Cardiac fibroblast (primary cell): Measurements from ENCODE around the gene BACH2.

ENCODE experiments used
- DNase-seq, 2 donors: peaks; one replicate each; pipeline versions ENCODE4 v3.0.0 to v3.0.0-alpha.2; 2010; ENCODE audit warnings: low read depth in 2 of 2
- H3K4me3 ChIP-seq, 2 donors: replicated peaks in 1 of 2; 1 replicate in 1 of 2; 2 replicates in 1 of 2; pipeline ENCODE4 v1.5.1; 2011; ENCODE audit warnings: low read depth in 2 of 2, low read length in 2 of 2, mild to moderate bottlenecking in 2 of 2, moderate library complexity in 1 of 2
- TF ChIP-seq, protein P1 (sequence below): IDR thresholded peaks from one replicate; pipeline ENCODE4 v1.5.1; 2011; ENCODE audit warnings: low read depth, mild to moderate bottlenecking, low read length, inconsistent platforms

BACH2 gene

DNA sequence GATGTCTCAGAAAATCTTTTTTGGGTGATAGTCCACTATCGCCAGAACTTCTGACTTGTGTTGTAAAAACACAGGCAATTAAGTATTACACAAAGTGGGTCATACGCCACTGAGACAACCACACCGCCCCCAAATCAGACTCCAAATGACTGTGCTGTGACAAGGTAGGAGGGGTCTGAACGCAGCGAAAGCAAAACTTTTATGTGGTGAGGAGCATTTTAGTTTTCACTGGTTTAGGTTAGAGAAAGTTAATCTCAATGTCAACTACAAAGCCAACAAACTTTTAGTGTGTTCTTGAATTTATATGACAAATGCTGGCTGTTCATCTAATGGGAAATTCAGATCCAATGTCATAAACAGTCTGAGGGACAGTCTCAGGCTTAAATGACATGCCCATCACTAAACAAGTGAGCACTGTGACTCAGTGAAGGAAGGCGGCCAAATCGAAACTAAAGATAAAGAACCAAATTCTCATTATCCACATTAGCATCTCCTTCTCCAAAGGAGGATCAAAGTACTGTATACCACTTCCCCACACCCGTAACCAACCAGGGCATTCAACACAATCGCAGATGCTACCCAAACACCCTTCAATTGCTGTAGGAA lies 215.7 kb downstream of the BACH2 start:
- H3K4me3 ChIP-seq, result no peak overlapping the region
- DNase-seq, result no peak
- TF ChIP-seq, protein P1, sequence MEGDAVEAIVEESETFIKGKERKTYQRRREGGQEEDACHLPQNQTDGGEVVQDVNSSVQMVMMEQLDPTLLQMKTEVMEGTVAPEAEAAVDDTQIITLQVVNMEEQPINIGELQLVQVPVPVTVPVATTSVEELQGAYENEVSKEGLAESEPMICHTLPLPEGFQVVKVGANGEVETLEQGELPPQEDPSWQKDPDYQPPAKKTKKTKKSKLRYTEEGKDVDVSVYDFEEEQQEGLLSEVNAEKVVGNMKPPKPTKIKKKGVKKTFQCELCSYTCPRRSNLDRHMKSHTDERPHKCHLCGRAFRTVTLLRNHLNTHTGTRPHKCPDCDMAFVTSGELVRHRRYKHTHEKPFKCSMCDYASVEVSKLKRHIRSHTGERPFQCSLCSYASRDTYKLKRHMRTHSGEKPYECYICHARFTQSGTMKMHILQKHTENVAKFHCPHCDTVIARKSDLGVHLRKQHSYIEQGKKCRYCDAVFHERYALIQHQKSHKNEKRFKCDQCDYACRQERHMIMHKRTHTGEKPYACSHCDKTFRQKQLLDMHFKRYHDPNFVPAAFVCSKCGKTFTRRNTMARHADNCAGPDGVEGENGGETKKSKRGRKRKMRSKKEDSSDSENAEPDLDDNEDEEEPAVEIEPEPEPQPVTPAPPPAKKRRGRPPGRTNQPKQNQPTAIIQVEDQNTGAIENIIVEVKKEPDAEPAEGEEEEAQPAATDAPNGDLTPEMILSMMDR, result no peak

DNA sequence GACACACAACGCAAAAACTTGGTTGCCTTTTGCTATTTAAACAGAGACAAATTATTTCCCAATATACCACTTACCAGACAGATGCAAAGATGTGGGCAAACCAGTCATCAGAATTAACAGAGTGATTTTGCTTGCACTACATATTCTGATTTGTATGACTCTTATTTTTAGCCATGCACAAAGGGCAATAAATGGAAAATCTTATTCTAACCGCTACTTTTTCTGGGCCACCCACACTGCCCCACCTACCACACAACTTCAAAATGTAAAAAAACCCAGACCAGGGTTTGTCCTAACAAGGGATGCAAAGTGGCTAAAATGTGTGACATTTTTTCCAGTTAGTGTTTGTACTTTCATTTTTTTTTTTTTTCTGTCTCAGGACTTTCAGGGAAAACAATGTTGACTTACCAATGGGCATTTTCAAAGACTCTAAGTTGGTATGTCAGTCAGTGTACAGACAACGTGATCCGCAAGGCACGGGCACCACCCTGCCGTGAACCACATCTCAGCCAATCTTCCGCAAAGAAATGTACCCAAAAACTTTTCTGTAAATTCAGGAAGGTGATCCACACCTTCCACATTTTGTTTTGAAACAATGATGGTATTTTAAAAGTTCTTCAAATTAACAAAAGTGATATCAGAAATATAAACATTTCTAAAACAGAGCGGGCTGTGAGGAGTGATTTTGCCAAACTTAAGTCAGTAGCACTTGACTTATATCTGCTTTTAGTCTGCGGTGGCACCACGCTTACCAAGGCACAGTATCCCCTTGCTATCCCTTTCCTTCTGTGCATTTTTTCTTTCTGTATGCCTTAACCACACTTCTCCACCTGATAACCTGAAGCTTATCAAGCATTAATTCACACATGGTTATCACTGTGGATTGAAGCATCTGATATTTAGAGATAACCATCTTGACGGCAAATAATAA lies 216.8 kb downstream of the BACH2 start:
- no peak overlapping the region for H3K4me3 ChIP-seq
- no peak for DNase-seq
- TF ChIP-seq, protein P1, result no peak

DNA sequence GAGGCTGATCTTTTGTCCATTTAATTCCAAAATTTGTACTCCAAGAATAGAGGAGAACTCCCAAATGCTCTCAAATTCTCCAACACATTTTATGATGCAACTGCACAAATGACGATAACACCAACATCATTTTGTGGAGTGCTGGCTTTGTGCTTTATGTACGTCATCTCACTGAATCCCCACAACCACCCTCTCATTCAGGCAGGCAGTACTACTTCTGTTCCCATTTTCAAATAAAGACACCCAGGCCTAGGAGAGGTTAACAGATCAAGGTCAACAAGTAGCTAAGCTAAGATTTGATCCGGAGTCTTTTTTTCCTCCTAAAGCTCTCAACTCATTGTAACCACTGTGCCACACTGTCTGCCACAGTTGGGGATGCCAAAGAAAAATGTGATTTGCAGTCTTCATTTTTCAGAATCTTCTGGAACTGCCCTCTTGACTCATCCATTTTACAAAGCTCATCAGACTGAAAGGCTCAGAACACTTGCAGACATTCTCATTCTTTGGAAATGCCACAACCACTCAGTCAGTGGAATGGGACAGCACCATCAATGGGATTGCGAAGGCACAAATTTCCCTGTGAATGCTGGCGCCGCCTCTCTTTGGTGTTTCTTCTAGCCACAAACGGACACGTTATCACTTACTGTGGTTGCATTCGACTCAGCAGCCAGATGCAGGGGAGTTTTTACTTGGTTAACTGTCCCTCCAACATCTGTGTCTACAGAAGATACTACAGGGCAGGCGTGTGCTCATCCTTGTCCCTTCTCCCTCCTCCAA lies 217.9 kb downstream of the BACH2 start:
- TF ChIP-seq, protein P1, result no peak
- DNase-seq, result peak in 1 of 2 donors; percentile 9
- H3K4me3 ChIP-seq, result no peak overlapping the region

DNA sequence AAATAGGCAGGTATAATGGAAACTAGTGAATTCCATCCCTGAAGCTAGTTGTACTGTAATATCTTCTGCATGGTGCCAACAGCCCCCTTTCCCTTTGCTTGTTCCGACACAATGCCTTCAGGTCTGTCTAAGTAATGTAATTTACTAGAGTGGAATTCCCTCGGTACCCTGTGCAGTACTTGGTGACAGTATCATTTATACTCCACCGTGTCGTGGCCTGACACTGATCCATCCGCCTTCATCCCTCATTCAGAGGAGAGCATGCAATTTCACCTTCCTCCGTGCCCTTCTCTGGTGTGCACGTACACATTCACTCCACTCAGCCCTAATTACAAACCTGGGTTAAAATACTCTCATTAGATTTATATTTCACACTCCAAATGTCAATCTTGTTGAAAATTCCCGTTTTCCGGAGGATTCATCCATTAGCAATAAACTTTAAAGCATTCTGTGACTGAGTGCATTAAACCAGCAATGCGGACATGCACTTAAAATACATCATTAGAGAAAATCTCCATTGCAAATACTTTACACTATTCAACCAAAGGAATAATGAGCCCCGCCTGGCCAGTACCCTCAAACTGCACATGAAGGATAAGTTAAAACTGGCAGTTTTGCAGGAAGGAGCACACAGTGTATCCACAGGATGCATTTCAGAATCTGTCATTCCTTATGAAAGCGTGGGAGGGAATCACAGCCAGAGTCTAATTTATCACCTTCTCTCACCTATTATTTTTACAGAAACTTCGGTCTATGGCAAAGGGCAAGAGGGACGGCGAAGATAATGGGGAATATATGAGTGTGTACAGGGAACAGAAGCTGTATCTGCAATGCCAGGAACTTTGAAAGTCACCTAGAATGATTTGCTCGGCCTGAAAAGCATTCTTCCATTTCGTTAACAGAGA lies 219.9 kb downstream of the BACH2 start:
- TF ChIP-seq, protein P1, result no peak
- no peak overlapping the region for H3K4me3 ChIP-seq
- no peak for DNase-seq

DNA sequence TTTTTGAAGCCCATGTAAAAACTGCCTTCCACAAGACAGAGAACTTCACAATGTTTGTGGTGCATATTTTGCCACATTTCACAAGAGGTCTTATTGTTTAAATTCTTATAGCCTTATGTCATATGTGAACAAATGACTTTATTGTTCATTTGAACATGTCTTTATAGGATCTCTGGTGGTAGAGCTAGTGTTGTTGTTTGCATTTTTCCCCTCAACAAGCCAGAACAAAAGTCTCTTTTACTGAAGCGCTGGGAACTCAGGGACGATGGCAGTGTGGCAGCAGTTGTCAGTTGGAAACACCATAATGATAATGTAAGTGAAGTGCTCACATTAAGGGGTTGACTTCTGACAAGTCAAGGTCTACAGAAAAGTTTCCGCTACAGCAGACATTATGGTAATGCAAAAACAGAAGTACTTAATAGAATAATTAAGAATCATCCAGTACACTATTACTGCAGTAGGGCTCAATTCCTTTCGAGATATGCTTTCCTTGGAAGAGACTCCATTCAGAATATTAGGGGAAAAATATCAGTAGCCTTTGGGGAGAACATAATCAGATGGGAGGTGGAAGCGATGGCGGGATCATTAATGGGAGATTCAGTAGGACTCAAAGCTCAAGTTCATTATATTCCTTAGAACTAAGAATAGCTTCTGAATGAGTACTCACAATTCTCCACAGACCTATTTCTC lies 222.3 kb downstream of the BACH2 start:
- no peak overlapping the region for H3K4me3 ChIP-seq
- DNase-seq, result no peak
- TF ChIP-seq, protein P1, result no peak
